H1 (cell line): ENCODE results near the gene SMOC2. TPM values are rescaled to one million over a fixed set of nuclear protein-coding genes. Genes with fewer than 3 reads are reported as not detected.

ENCODE experiments used
- CTCF ChIA-PET: fragments of 300-600 bp; sonication (Branson Sonifier 250); formaldehyde crosslinking; loops from one replicate; lab custom pipeline; 2021; ENCODE audit not compliant: partially characterized antibody; lab: Charles Lee
- POLR2A ChIA-PET: fragments of 300-600 bp; sonication (Branson Sonifier 250); formaldehyde crosslinking; loops from one replicate; lab custom pipeline; 2021; ENCODE audit warnings: inconsistent platforms; ENCODE audit not compliant: partially characterized antibody; lab: Charles Lee
- DNase-seq, 2 experiments: peaks; one replicate each; pipeline versions ENCODE4 v3.0.0 to v3.0.0-alpha.2; 2010 to 2022; ENCODE audit warnings: low spot score in 2 of 2, low read depth in 1 of 2, mixed read lengths in 1 of 2
- FAIRE-seq: peaks from 2 replicates; lab custom pipeline; 2011; peaks lifted over from hg19 to GRCh38; lab: Jason Lieb, UNC
- H2AFZ ChIP-seq: 2 replicates; pipeline ENCODE4 v1.8.1; 2012; ENCODE audit warnings: low read length, inconsistent platforms
- H2AK5ac ChIP-seq: 2 replicates; pipeline ENCODE4 v1.6.1; 2013; ENCODE audit warnings: low read depth, low read length
- H2BK120ac ChIP-seq: replicated peaks from 2 replicates; pipeline ENCODE3; 2013; ENCODE audit warnings: low read depth, low read length, inconsistent platforms
- H2BK12ac ChIP-seq: 2 replicates; pipeline ENCODE4 v1.6.1; 2013; ENCODE audit warnings: low read depth, low read length
- H2BK15ac ChIP-seq: 2 replicates; pipeline ENCODE4 v1.6.1; 2013; ENCODE audit warnings: low read length
- H2BK20ac ChIP-seq: 2 replicates; pipeline ENCODE4 v1.6.1; 2013; ENCODE audit warnings: low read length
- H2BK5ac ChIP-seq: 2 replicates; pipeline ENCODE4 v1.6.1; 2013; ENCODE audit warnings: low read depth, low read length
- H3K14ac ChIP-seq: 2 replicates; pipeline ENCODE4 v1.6.1; 2013; ENCODE audit warnings: inconsistent platforms; ENCODE audit not compliant: insufficient read length
- H3K18ac ChIP-seq: 2 replicates; pipeline ENCODE4 v1.6.1; 2013; ENCODE audit warnings: low read length; ENCODE audit errors: extremely low read depth
- H3K23ac ChIP-seq: 2 replicates; pipeline ENCODE4 v1.6.1; 2013; ENCODE audit warnings: inconsistent platforms; ENCODE audit not compliant: insufficient read length
- H3K23me2 ChIP-seq: 2 replicates; pipeline ENCODE4 v1.6.1; 2013; ENCODE audit warnings: low read depth, low read length
- H3K27ac ChIP-seq: 2 replicates; pipeline ENCODE4 v1.6.1; 2011; ENCODE audit warnings: low read depth, low read length, inconsistent platforms
- H3K27me3 ChIP-seq, 4 experiments: replicated peaks in 1 of 4; 1 replicate in 1 of 4; 2 replicates in 3 of 4; pipeline versions ENCODE4 v1.6.1 to v1.8.1; 2011 to 2013; ENCODE audit warnings: low read length in 3 of 4, mild to moderate bottlenecking in 3 of 4, inconsistent platforms in 2 of 4, mixed read lengths in 2 of 4, moderate library complexity in 1 of 4; ENCODE audit not compliant: control insufficient read depth in 3 of 4, insufficient read depth in 3 of 4; ENCODE audit errors: extremely low read depth in 1 of 4
- H3K36me3 ChIP-seq, 4 experiments: 2 replicates each; pipeline versions ENCODE4 v1.6.1 to v1.8.1; 2011 to 2013; ENCODE audit warnings: mild to moderate bottlenecking in 4 of 4, low read length in 3 of 4, moderate library complexity in 2 of 4, control low read depth in 1 of 4, inconsistent platforms in 1 of 4; ENCODE audit not compliant: insufficient read depth in 4 of 4, control insufficient read depth in 2 of 4
- H3K4ac ChIP-seq: replicated peaks from 2 replicates; pipeline ENCODE3; 2013; ENCODE audit warnings: low read length, low read depth, mixed read lengths, inconsistent platforms; ENCODE audit not compliant: insufficient read length
- H3K4me1 ChIP-seq, 4 experiments: replicated peaks in 1 of 4; 1 replicate in 1 of 4; 2 replicates in 3 of 4; pipeline versions ENCODE4 v1.6.1 to v1.8.1; 2011 to 2013; ENCODE audit warnings: low read length in 3 of 4, inconsistent platforms in 2 of 4, mixed read lengths in 1 of 4; ENCODE audit not compliant: insufficient read depth in 4 of 4, control insufficient read depth in 3 of 4
- H3K4me2 ChIP-seq, 2 experiments: 2 replicates each; pipeline versions ENCODE4 v1.6.1 to v1.8.1; 2011 to 2013; ENCODE audit warnings: low read depth in 2 of 2, low read length in 2 of 2, control low read depth in 1 of 2, inconsistent platforms in 1 of 2, mild to moderate bottlenecking in 1 of 2; ENCODE audit not compliant: insufficient read depth in 1 of 2
- H3K4me3 ChIP-seq, 4 experiments: fragments of 200-600, 300-600 bp in 1 of 4; sonication (generic), shearing (Covaris generic), sonication (Bioruptor Twin) in 1 of 4; 2 replicates each; pipeline versions ENCODE4 v1.5.1 to v1.8.1; 2011 to 2016; ENCODE audit warnings: low read length in 4 of 4, low read depth in 3 of 4, control low read depth in 2 of 4, inconsistent platforms in 2 of 4, mild to moderate bottlenecking in 2 of 4, mixed read lengths in 1 of 4, moderate library complexity in 1 of 4; ENCODE audit not compliant: insufficient read depth in 2 of 4; ENCODE audit errors: extremely low read depth in 1 of 4
- H3K56ac ChIP-seq: replicated peaks from 2 replicates; pipeline ENCODE3; 2013; ENCODE audit warnings: low read depth, mild to moderate bottlenecking, mixed read lengths, low read length, inconsistent platforms; ENCODE audit not compliant: insufficient read length
- H3K79me1 ChIP-seq: 2 replicates; pipeline ENCODE4 v1.6.1; 2013; ENCODE audit warnings: low read depth, low read length, control low read depth
- H3K79me2 ChIP-seq, 2 experiments: 2 replicates each; pipeline versions ENCODE4 v1.6.1 to v1.8.1; 2012 to 2013; ENCODE audit warnings: low read length in 2 of 2, mild to moderate bottlenecking in 2 of 2, inconsistent platforms in 1 of 2; ENCODE audit not compliant: insufficient read depth in 2 of 2, control insufficient read depth in 1 of 2
- H3K9ac ChIP-seq, 4 experiments: replicated peaks in 1 of 4; 1 replicate in 1 of 4; 2 replicates in 3 of 4; pipeline versions ENCODE4 v1.6.1 to v1.8.1; 2011 to 2013; ENCODE audit warnings: low read depth in 3 of 4, low read length in 3 of 4, control low read depth in 2 of 4, mild to moderate bottlenecking in 2 of 4, moderate library complexity in 2 of 4, inconsistent platforms in 1 of 4; ENCODE audit errors: extremely low read depth in 1 of 4
- H3K9me3 ChIP-seq, 2 experiments: 2 replicates each; pipeline versions ENCODE4 v1.6.1 to v1.8.1; 2012 to 2013; ENCODE audit warnings: mild to moderate bottlenecking in 2 of 2, moderate library complexity in 2 of 2, control low read depth in 1 of 2, inconsistent platforms in 1 of 2, low read depth in 1 of 2, low read length in 1 of 2, mixed read lengths in 1 of 2; ENCODE audit not compliant: insufficient read depth in 2 of 2
- H4K20me1 ChIP-seq, 2 experiments: replicated peaks in 1 of 2; 2 replicates each; pipeline versions ENCODE3 to v1.8.1; 2011 to 2013; ENCODE audit warnings: inconsistent platforms in 2 of 2, low read length in 2 of 2, mild to moderate bottlenecking in 1 of 2; ENCODE audit not compliant: insufficient read depth in 2 of 2, control insufficient read depth in 1 of 2
- H4K5ac ChIP-seq: 2 replicates; pipeline ENCODE4 v1.6.1; 2013; ENCODE audit warnings: low read length, low read depth, mixed read lengths, inconsistent platforms; ENCODE audit not compliant: insufficient read length
- H4K8ac ChIP-seq: 2 replicates; pipeline ENCODE4 v1.8.0; 2013; ENCODE audit warnings: mild to moderate bottlenecking, moderate library complexity, low read length, inconsistent platforms; ENCODE audit not compliant: insufficient read depth; ENCODE audit errors: extremely low read depth
- H4K91ac ChIP-seq: replicated peaks from 2 replicates; pipeline ENCODE3; 2013; ENCODE audit warnings: low read length, mixed read lengths, inconsistent platforms; ENCODE audit not compliant: insufficient read length
- CEBPB ChIP-seq: IDR thresholded peaks from 2 replicates; pipeline ENCODE4 v1.6.1; 2012; ENCODE audit warnings: low read depth, low read length
- CTBP2 ChIP-seq: IDR thresholded peaks from 2 replicates; pipeline ENCODE4 v1.7.0; 2011; ENCODE audit warnings: borderline replicate concordance, mild to moderate bottlenecking, moderate library complexity, mixed read lengths, low read length; ENCODE audit not compliant: insufficient read depth, insufficient read length
- EZH2 ChIP-seq: fragments of 200-600 bp; sonication (generic); IDR thresholded peaks from 2 replicates; pipeline ENCODE4 v1.7.1; 2012; ENCODE audit warnings: low read depth, mild to moderate bottlenecking, moderate library complexity, low read length, inconsistent platforms; ENCODE audit not compliant: severe bottlenecking
- HDAC6 ChIP-seq: IDR thresholded peaks from one replicate; pipeline ENCODE4 v1.7.1; 2012; ENCODE audit warnings: low read depth, mild to moderate bottlenecking, inconsistent platforms, low read length, moderate library complexity
- NRF1 ChIP-seq: IDR thresholded peaks from 2 replicates; pipeline ENCODE4 v1.6.1; 2011; ENCODE audit warnings: mild to moderate bottlenecking, low read depth, low read length, improper control_type of control experiment
- YY1 ChIP-seq: IDR thresholded peaks from 2 replicates; pipeline ENCODE4 v1.6.1; 2011; ENCODE audit warnings: low read depth, mild to moderate bottlenecking, low read length
- WGBS, 2 experiments: shearing (Covaris generic) in 1 of 2; methylation state at CpG; one replicate each; pipeline versions ENCODE4 v1.1.6 to v1.1.7; 2013 to 2015; ENCODE audit warnings: low lambda C conversion rate in 2 of 2, mixed read lengths in 2 of 2, inconsistent platforms in 1 of 2, low coverage in 1 of 2, missing lambda C conversion rate in 1 of 2; ENCODE audit not compliant: insufficient replicate concordance in 2 of 2, insufficient coverage in 1 of 2, insufficient read length in 1 of 2; ENCODE audit errors: extremely low coverage in 1 of 2, missing lambda C conversion rate in 1 of 2; 5-methylcytosine and 5-hydroxymethylcytosine counted together
- polyA plus RNA-seq, 7 experiments: library from polyadenylated mRNA; depleted of rRNA in 3 of 7; stranded (reverse) in 5 of 7; unstranded in 2 of 7; fragments of >200 nt in 5 of 7; fragments of 200-250 nt in 2 of 7; gene quantifications; 1 replicate in 5 of 7; 2 replicates in 1 of 7; 4 replicates in 1 of 7; pipeline versions ENCODE4 v1.2.1 to v1.2.3, GENCODE V29; 2011 to 2013; ENCODE audit warnings: missing spikeins in 2 of 7, mixed read lengths in 2 of 7
- total RNA-seq: library from RNA; stranded (reverse); fragmentation: NEBNext Ultra II Directional; extraction: Animal tissue kit (Norgen Biotek cat#: 25700); gene quantifications from 2 replicates; pipeline ENCODE4 v1.2.1, GENCODE V29; 2021

SMOC2 gene
- total and polyA plus RNA-seq, 2 of the 8 experiments (the other 6 are each of a cell fraction or from before 2014, with no cell fraction given) = 7.7 to 8.5 TPM

GRCh38 chr6:168683621-168684020, 242.6 kb downstream of the SMOC2 start:
- Histone ChIP-seq H2AFZ (peak overlapping the region; percentile 52; the same call in 1 of the 2 replicates), H3K9ac (no peak overlapping the region), H2BK5ac (no peak overlapping the region), H3K27ac (no peak overlapping the region), H3K4me1 (peaks cover 0 to 10% (median 8%) of the 10 kb centered on the region in 4 experiments; a peak in 6 of 7 replicates), H3K18ac (no peak overlapping the region), H3K4me2 (no peak overlapping the region), H2BK120ac (no peak overlapping the region), H4K5ac (no peak overlapping the region), H3K56ac (no peak overlapping the region), H2BK15ac (no peak overlapping the region), H4K91ac (no peak overlapping the region), H3K4ac (no peak overlapping the region), H4K8ac (no peak overlapping the region), H2BK12ac (no peak overlapping the region), H3K9me3 (no peaks in the 10 kb centered on the region), H3K36me3 (no peaks in the 10 kb centered on the region), H3K23ac (no peak overlapping the region), H3K79me2 (no peaks in the 10 kb centered on the region), H4K20me1 (no peaks in the 10 kb centered on the region), H3K4me3 (no peak overlapping the region), H2AK5ac (no peak overlapping the region), H3K79me1 (no peaks in the 10 kb centered on the region), H3K23me2 (no peaks in the 10 kb centered on the region), H3K14ac (no peak overlapping the region), H2BK20ac (no peak overlapping the region), H3K27me3 (no peaks in the 10 kb centered on the region)
- WGBS, 2 experiments = 85% methylated on average over 11 of the region's 11 CpGs; no CpG with 5 or more reads in 1 of the 2 experiments
- ChIA-PET POLR2A (interaction anchor here (1.6 kb wide), 1 partner anchor 9 kb away, joined by 4 read pairs; no protein-coding TSS in a partner anchor), CTCF (interaction anchor here (0.6 to 1.1 kb wide), 3 partner anchors 23 to 29 kb away, joined by 3 to 5 read pairs (median 3); no protein-coding TSS in a partner anchor)
- DNase-seq (peak in 1 of 2 experiments; percentile 41), FAIRE-seq (no peak)
- TF ChIP-seq EZH2 (no peak), YY1 (no peak), CEBPB (no peak), NRF1 (no peak), HDAC6 (no peak), CTBP2 (no peak)
